Left lung (tissue), 10 donors: ENCODE data around the gene LINGO3. TPM values are rescaled to one million over a fixed set of nuclear protein-coding genes. Genes with fewer than 3 reads are reported as not detected.

Source experiments
- ATAC-seq: fragments of 200-7000 bp; cut with Tn5 transposase; one replicate; pipeline ENCODE4 v1.9.1; 2020; ENCODE audit warnings: moderate library complexity
- DNase-seq, 4 donors: peaks; one replicate each; pipeline ENCODE4 v3.0.0-alpha.2; 2013 to 2020
- H3K27ac ChIP-seq, 2 donors: fragments of 200-600 bp; sonication (generic) in 1 of 2; one replicate each; pipeline versions ENCODE4 v1.5.0 to v1.8.0; 2020 to 2021
- H3K27me3 ChIP-seq, 2 donors: fragments of 200-600 bp; sonication (generic) in 1 of 2; one replicate each; pipeline versions ENCODE4 v1.5.0 to v1.8.0; 2020 to 2021
- H3K36me3 ChIP-seq, 2 donors: fragments of 200-600 bp; sonication (generic) in 1 of 2; one replicate each; pipeline versions ENCODE4 v1.5.0 to v1.8.0; 2020 to 2021
- H3K4me1 ChIP-seq, 2 donors: fragments of 200-600 bp; one replicate each; pipeline ENCODE4 v1.8.0; 2021
- H3K4me3 ChIP-seq, 2 donors: fragments of 200-600 bp; sonication (generic) in 1 of 2; one replicate each; pipeline versions ENCODE4 v1.5.0 to v1.8.0; 2020 to 2021; ENCODE audit warnings: mild to moderate bottlenecking in 1 of 2
- H3K9me3 ChIP-seq, 2 donors: fragments of 200-600 bp; sonication (generic) in 1 of 2; one replicate each; pipeline versions ENCODE4 v1.5.0 to v1.8.0; 2020 to 2021
- intact Hi-C, 2 donors: fragments of 100-400 bp; cut with DNase I; formaldehyde crosslinking; loops; one replicate each; pipeline versions ENCODE4 v1.11.2 to v1.14.2; 2022
- polyA plus RNA-seq, 6 donors: library from polyadenylated mRNA; unstranded; fragments of 120-200 nt; gene quantifications; one replicate each; pipeline ENCODE4 v1.2.1, GENCODE V29; 2013; ENCODE audit not compliant: insufficient read length in 6 of 6
- total RNA-seq, 2 donors: library from RNA; stranded (reverse); fragmentation: NEBNext Ultra II Directional; extraction: Animal tissue kit (Norgen Biotek cat#: 25700); gene quantifications; one replicate each; pipeline ENCODE4 v1.2.1, GENCODE V29; 2021
- TF ChIP-seq, protein P1 (sequence below), 2 donors: fragments of 200-600 bp; sonication (generic) in 1 of 2; IDR thresholded peaks; one replicate each; pipeline versions ENCODE4 v1.5.0 to v1.8.0; 2021; ENCODE audit warnings: antibody characterized with exemption in 2 of 2
- donor health status: DM: no; HTN: yes; CAD: no.
- donor health status: DM: no; HTN: no; CAD: no.

LINGO3 gene
- total and polyA plus RNA-seq, 8 donors: 0.10 to 0.17 (median 0.16) TPM; not detected in 5

DNA sequence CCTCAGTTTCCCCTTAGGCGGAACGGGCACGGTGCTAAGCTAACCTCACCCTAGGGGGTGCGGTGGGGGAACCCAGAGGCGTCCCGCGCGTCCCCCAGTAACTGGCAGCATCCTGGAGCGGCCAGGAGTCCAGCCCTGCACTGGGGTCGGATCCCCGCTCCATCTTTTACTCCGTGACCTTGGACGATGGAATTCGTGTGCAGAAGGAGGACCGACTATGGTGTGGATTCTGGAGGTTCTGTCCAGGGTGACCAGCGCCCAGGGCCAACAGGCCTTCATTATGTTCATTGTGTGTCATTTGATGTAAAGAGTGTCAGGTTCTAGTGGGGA, 21.2 kb upstream of the LINGO3 start:
- H3K36me3 ChIP-seq: peaks cover 0 to 18% of the 10 kb centered on the region in 2 donors
- DNase-seq (no peak), ATAC-seq (no peak)
- peak overlapping the region; percentile 82 to 85 for H3K4me3 ChIP-seq
- no peaks in the 10 kb centered on the region for H3K27me3 ChIP-seq
- intact Hi-C loops: no loop called here
- TF ChIP-seq, protein P1, sequence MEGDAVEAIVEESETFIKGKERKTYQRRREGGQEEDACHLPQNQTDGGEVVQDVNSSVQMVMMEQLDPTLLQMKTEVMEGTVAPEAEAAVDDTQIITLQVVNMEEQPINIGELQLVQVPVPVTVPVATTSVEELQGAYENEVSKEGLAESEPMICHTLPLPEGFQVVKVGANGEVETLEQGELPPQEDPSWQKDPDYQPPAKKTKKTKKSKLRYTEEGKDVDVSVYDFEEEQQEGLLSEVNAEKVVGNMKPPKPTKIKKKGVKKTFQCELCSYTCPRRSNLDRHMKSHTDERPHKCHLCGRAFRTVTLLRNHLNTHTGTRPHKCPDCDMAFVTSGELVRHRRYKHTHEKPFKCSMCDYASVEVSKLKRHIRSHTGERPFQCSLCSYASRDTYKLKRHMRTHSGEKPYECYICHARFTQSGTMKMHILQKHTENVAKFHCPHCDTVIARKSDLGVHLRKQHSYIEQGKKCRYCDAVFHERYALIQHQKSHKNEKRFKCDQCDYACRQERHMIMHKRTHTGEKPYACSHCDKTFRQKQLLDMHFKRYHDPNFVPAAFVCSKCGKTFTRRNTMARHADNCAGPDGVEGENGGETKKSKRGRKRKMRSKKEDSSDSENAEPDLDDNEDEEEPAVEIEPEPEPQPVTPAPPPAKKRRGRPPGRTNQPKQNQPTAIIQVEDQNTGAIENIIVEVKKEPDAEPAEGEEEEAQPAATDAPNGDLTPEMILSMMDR (IDR thresholded peaks at IDR 0.05): no peak
- no peaks in the 10 kb centered on the region for H3K9me3 ChIP-seq
- peak overlapping the region in 1 of 2 donors; percentile 86 for H3K27ac ChIP-seq
- peaks cover 15 to 75% of the 10 kb centered on the region in 2 donors for H3K4me1 ChIP-seq

DNA sequence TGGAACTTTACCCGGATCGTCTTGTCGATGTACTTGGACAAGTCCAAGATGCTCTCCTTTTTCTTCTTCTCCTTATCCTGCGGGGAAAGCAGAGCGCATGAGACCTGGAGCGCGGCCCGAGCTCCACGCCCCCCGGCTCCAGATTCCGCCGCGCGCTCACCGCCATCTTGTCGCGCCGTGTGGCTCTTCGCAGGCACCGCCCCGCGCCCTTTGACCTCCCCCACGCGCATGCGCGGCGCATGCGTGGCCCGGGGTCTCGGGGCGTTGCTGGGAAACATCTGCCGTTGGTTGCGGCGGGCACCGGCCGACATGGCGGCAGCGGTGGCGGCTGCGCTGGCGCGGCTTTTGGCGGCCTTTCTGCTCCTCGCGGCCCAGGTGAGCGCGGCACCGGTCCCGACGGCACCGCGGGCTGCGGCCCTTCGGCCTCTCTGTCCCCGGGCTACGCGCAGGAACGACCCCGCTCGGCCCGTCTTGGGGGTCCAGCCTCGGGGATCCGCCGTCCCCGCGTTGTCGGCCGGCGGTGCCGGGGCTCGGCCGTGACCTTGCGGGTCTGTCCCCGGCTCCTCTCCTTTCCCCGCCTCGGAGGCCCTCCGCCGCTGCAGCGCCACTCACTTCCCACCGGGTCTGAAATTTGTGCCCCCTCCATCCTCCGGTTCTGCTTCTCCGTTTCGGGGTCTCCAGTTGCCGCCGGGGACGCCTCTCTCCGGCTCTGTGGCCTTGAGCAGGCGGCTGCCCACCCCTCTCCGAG, 20.6 kb upstream of the LINGO3 start, which contains the start of the genes LSM7 and SPPL2B:
LSM7 (minus strand) TSS at position 186 of the 748 bp plus-strand sequence; CDS start at position 166, 20 bp downstream.
SPPL2B (plus strand) TSS at position 284 of the 748 bp plus-strand sequence; CDS start at position 310, 26 bp downstream.
- H3K27ac ChIP-seq: peak within 1 kb of the TSS; percentile 34 to 86
- TF ChIP-seq, protein P1 (IDR thresholded peaks at IDR 0.05): no peak
- peak; percentile 95 for ATAC-seq
- peak; percentile 90 to 97 (median 94) for DNase-seq
- no peaks in the 10 kb centered on the region for H3K9me3 ChIP-seq
- peaks cover 15 to 73% of the 10 kb centered on the region in 2 donors for H3K4me1 ChIP-seq
- H3K4me3 ChIP-seq: peak within 1 kb of the TSS; percentile 82 to 85
- intact Hi-C loops: no loop called here
- no peaks in the 10 kb centered on the region for H3K27me3 ChIP-seq
- H3K36me3 ChIP-seq: peaks cover 0 to 24% of the 10 kb centered on the region in 2 donors

DNA sequence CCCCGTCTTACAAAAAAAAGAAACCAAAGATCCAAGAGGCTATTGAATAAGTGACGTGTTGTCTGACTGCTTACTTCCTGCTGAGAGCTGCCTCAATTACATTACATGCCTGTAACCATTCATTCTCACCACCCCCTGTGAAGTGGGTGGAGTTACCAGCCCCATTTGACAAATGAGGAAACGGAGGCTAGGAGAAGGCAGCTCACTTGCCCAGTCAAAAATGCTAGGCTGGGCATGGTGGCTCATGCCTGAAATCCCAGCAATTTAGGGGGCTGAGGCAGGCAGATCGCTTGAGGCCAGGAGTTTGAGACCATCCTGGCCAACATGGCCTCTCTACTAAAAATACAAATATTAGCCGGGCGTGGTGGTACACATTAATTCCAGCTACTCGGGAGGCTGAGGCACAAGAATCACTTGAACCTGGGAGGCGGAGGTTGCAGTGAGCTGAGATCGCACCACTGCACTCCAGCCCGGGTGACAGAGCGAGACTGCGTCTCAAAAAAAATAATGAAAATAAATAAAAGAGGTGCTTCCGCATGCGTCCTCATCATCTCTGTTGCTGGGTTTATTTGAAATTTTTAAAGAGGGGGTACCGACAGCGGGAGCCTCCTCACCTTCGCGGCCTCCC, 19.9 kb upstream of the LINGO3 start:
- Histone ChIP-seq H3K36me3 (peaks cover 0 to 31% of the 10 kb centered on the region in 2 donors), H3K27ac (peak overlapping the region; percentile 34 to 86), H3K9me3 (no peaks in the 10 kb centered on the region), H3K4me3 (peak overlapping the region; percentile 82 to 85), H3K4me1 (peaks cover 12 to 67% of the 10 kb centered on the region in 2 donors), H3K27me3 (no peaks in the 10 kb centered on the region)
- intact Hi-C loops: no loop called here
- TF ChIP-seq, protein P1 (IDR thresholded peaks at IDR 0.05): no peak
- peak in 1 of 4 donors; percentile 50 for DNase-seq
- ATAC-seq: peak; percentile 76

DNA sequence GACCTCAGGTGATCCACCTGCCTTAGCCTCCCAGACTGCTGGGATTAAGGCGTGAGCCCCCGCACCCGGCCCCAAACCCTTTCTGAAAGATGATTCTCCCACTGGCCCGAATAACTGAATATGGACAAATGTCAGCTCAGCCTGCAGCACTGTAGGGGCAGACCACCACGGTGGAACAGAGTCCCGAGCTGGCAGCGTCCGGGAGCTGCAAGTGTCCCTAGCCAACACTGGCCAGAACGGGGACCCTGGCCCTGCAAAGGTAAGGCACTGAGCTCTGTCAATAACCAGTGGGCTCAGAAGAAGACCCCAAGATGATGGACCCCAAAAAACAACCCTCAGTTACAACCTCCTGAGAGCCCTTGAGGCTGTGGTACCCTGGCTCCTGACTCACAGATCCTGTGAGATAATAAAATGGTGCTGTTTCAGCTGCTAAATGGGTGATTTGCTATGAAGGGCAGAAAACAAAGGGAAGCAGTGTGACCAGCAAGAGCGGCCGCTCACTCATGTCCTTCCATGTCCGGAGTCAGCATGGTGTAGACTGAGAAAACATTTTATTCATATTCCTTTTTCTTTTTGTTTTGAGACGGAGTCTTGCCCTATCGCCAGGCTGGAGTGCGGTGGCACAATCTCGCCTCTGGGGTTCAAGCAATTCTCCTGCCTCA, 18.9 kb upstream of the LINGO3 start:
- H3K4me1 ChIP-seq: peaks cover 12 to 57% of the 10 kb centered on the region in 2 donors
- DNase-seq (no peak), ATAC-seq (no peak)
- no peaks in the 10 kb centered on the region for H3K27me3 ChIP-seq
- intact Hi-C loops: no loop called here
- peak overlapping the region in 1 of 2 donors; percentile 82 for H3K4me3 ChIP-seq
- peaks cover 0 to 41% of the 10 kb centered on the region in 2 donors for H3K36me3 ChIP-seq
- TF ChIP-seq, protein P1 (IDR thresholded peaks at IDR 0.05): no peak
- H3K9me3 ChIP-seq: no peaks in the 10 kb centered on the region
- H3K27ac ChIP-seq: no peak overlapping the region
